Hypothalamus (tissue), 51 donors: ENCODE results near the gene ERFE.
"Not testable (repeated sequence)": the region's sequence is repeated elsewhere in the genome, so short reads cannot be mapped to it uniquely, and the experiment has no call there.

Source experiments
- DNase-seq, 51 donors: peaks; one replicate each; lab custom pipeline; 2025; lab: John Stamatoyannopoulos, UW

ERFE gene

DNA sequence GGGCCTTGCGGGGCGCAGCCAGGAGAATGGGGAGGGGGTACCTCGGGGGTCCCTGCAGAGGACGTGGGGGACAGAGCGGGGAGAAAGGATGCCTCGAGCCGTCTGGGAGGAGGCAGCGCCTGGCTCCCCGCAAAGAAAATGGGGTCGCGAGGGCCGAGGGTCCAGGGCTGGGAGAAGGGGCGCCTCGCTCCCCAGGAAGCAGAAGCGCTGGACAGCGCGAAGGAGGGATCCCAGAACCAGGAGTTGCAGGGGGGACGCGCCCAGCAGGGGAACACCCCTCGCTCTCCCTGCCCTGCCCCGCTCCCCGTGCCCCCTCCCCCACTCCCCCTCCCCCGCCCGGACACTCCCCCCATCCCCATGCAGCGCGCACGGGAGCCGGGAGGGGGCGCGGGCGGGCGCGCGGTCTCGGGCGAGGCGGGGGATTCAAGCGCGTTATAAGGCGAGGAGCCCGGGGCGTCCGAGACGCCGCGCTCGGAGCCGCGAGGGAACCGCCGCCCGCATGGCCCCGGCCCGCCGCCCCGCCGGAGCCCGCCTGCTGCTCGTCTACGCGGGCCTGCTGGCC lies at the start of gene ERFE:
ERFE (plus strand) TSS at position 462 of the 562 bp plus-strand sequence; CDS start at position 500, 38 bp downstream.
- DNase-seq, result peak in 6 of 51 donors; percentile 3 to 45 (median 25)

DNA sequence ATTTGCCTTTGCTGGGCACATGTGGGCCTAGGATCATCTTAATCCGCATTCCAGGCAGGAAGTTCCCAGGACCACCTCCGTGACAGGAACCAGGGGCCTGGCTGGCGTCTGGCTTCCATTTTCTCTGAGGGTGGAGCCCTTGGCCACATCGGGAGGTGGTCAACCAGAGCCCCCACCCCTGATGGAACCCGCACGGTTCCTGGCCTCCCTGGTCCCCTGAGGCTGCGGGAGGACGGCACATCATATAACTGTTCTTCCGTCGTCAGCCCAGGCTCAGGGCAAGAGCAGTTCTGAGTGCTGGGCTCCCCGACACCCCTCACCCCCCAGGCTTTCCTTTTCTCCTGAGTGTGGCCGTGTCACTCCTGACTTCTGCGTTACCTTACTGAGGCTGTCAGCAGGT lies 45.2 kb upstream of the ERFE start:
- DNase-seq, result no peak

- DNase-seq, result no peak
Observed at GRCh38 chr2:238114331-238114841, 44.4 kb upstream of the ERFE start.

DNA sequence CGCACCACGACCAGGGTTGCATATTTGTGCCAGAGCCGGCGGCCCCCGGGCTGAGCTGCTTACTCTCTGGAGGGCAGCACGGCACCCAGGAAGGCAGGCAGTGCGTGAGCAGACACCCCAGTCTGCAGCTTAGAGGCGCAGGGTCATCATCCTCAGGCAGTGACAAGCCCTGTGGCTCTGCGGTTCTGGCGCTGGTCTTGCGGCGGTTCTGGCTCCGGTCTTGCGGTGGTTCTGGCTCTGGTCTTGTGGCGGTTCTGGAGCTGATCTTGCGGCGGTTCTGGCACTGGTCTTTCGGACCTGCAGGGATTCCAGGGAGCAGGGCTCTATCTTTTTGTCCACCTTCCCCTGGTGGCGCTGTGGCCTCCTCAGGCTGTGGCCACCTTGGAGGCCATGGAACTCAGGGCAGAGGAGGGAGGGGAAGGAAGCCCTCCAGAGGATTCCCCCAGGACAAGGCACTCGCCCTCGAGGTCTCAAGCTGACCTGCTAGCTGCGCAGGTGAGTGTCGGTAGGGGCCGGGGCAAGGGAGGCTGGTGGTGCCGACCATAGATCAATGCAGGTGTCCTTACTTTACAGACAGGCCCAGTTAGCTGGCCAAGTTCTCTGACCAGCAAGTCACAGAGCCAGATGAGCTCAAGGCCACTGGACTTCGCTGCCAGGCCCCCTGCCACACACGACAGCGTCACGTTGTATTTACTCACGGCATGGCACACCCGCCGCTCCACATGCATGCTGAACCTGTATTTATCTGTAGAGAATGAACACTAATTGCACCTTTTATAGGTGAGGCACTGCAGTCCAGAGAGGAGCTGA lies 43.7 kb upstream of the ERFE start:
- no peak for DNase-seq

- not testable (repeated sequence) for DNase-seq
Observed at GRCh38 chr2:238115709-238116108, 43.1 kb upstream of the ERFE start.

GRCh38 chr2:238116298-238117198 lies 42.2 kb upstream of the ERFE start:
- DNase-seq, result no peak

GRCh38 chr2:238117199-238118154 lies 41.3 kb upstream of the ERFE start:
- no peak for DNase-seq

DNA sequence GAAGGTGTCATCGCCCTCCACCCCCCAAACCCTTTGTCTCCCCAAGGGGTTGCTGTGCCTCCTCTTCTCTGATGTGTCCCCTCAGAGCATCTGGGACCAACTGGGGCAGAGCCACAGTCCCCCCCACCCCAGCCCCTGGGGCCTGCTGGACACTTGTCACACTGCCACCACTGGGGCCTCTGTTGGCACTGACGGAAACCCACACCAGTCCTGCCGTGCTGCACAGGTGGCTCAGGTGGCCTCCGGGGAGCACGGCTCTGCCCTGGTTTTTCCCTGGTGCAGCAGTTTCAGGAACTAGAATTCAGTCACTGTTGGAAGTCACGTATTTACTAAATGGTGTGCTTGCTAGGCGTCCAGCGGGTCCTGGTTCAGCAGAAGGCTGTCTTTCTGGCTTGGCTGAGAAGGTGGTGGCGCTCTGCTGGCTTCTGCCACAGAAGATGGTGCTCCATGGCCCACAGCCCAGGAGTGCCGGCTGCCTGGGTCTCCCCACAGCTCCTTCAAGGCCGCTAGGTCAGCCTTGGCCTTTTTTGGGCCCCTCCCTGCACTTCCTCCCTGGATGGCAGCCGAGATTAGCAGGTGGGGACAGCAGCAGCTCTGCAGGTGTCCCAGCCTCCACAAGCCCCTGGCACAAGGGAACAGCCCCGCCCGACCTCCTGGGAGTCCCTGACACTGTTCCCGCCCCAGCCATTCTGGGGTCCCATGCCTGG lies 38.9 kb upstream of the ERFE start:
- no peak for DNase-seq

- DNase-seq, result no peak
Observed at GRCh38 chr2:238120463-238121298, 38.1 kb upstream of the ERFE start.

GRCh38 chr2:238121511-238122286 lies 37.1 kb upstream of the ERFE start:
- no peak for DNase-seq

DNA sequence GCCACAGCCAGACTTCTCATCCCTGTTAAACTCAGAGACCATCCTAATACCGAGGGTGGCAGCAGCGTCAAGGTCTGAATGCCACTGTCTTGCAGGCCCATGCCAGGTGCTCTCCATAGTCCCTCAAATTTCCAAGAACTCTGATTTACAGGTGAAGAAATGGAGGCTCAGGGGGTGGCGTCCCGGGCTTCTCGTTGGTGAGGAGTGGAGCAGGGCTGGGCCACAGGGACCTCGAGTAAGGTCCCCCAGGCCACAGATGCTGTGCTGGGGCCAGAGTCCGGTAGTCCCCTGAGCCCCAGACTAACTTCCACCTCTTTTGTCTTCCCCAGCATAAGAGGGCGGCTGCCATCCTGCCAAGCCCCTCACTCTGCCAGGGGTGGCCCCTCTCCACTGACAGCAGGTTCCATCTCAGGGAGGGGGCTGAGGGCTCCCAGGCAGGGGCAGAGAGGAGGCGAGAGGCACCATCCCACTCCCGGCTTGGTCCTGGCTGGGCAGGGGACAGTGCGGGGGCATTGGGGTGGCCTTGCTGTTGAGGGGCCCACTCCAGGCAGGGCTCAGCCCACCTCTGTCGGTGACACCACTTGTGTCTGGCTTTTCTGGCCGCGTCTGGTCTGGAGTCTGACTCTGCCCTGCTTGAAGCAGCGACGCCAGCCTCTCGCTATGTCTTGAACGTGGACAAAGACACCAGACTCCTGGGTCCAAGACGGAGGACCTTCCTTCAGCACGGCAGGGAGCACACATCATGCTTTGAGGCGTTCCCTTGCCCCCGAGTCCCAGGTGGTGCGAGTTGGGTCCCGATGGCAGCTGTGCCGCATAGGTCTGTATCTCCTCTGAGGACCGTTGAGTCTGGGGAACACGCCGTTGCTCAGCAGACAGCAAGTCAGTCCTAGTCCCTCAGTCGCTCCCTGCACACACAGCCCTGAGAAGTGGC lies 36.2 kb upstream of the ERFE start:
- DNase-seq, result no peak

GRCh38 chr2:238123218-238123971 lies 35.4 kb upstream of the ERFE start:
- DNase-seq, result no peak

- no peak for DNase-seq
Observed at GRCh38 chr2:238123991-238124470, 34.7 kb upstream of the ERFE start.

DNA sequence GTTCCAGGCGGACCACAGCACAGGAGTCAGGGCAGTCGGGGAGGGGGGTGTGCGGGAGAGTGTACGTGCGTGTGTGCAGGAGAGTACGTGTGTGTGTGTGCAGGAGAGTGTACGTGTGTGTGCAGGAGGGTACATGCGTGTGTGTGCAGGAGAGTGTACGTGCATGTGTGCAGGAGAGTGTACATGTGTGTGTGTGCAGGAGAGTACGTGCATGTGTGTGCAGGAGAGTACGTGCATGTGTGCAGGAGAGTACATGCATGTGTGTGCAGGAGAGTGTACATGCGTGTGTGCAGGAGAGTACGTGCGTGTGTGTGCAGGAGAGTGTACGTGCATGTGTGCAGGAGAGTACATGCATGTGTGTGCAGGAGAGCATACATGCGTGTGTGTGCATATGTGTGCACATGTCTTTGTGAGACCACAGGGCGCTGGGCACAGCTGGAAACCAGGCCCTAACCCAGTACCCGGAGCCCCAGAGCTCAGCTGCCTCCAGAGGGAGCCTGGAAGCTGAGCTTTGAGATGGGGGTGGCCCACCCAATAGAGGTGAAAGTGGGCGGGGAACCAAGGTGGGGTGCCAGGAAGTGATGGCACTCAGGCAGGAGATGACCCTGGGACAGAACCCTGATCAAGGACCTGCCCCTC lies 34.2 kb upstream of the ERFE start:
- DNase-seq, result no peak
